HG03139 (cell line): ENCODE measurements around the gene RAB11FIP2.

Experiments
- ATAC-seq: cut with Tn5 transposase; IDR thresholded peaks from one replicate; pipeline ENCODE4 v1.9.1; 2021; ENCODE audit not compliant: unreplicated experiment

Gene RAB11FIP2

GRCh38 chr10:118034791-118035261 is 11.9 kb downstream of the RAB11FIP2 start:
- no peak for ATAC-seq

GRCh38 chr10:118033905-118034304 is 12.8 kb downstream of the RAB11FIP2 start:
- ATAC-seq: no peak

- ATAC-seq: no peak
Measured at GRCh38 chr10:118032564-118032963, 14.2 kb downstream of the RAB11FIP2 start.

GRCh38 chr10:118031351-118032075 is 15.2 kb downstream of the RAB11FIP2 start:
- ATAC-seq: no peak

GRCh38 chr10:118028619-118029018 is 18.1 kb downstream of the RAB11FIP2 start:
- ATAC-seq: peak; percentile 87

- ATAC-seq: no peak
Measured at GRCh38 chr10:118027397-118027796, 19.3 kb downstream of the RAB11FIP2 start.

GRCh38 chr10:118026936-118027335 is 19.8 kb downstream of the RAB11FIP2 start:
- ATAC-seq: no peak

- no peak for ATAC-seq
Measured at GRCh38 chr10:118020365-118020764, 26.4 kb downstream of the RAB11FIP2 start.

- ATAC-seq: no peak
Measured at GRCh38 chr10:118017850-118018249, 28.9 kb downstream of the RAB11FIP2 start.

- no peak for ATAC-seq
Measured at GRCh38 chr10:118017071-118017740, 29.5 kb downstream of the RAB11FIP2 start.

- no peak for ATAC-seq
Measured at GRCh38 chr10:118012952-118013525, 33.7 kb downstream of the RAB11FIP2 start.

- no peak for ATAC-seq
Measured at GRCh38 chr10:118007773-118008172, 39.0 kb downstream of the RAB11FIP2 start.

- no peak for ATAC-seq
Measured at GRCh38 chr10:118003126-118003525, 43.6 kb downstream of the RAB11FIP2 start.

- ATAC-seq: no peak
Measured at GRCh38 chr10:118002581-118002980, 44.2 kb downstream of the RAB11FIP2 start.

GRCh38 chr10:117997673-117998072 is 49.1 kb downstream of the RAB11FIP2 start:
- no peak for ATAC-seq

GRCh38 chr10:117996709-117997108 is 50.0 kb downstream of the RAB11FIP2 start:
- no peak for ATAC-seq

- ATAC-seq: no peak
Measured at GRCh38 chr10:117994771-117995170, 52.0 kb downstream of the RAB11FIP2 start.

GRCh38 chr10:117993166-117993565 is 53.6 kb downstream of the RAB11FIP2 start:
- no peak for ATAC-seq

- ATAC-seq: no peak
Measured at GRCh38 chr10:117991701-117992100, 55.0 kb downstream of the RAB11FIP2 start.

GRCh38 chr10:117989962-117990361 is 56.8 kb downstream of the RAB11FIP2 start:
- ATAC-seq: no peak

- ATAC-seq: no peak
Measured at GRCh38 chr10:117988814-117989213, 57.9 kb downstream of the RAB11FIP2 start.
